Activated naive CD4-positive, alpha-beta T cell treated with anti-CD3 and anti-CD28 coated beads, Interleukin-2, amount 10 ng/mL, durations not matched to agents 7 days and 5 days (primary cell): ENCODE results near the gene C22orf15.
"Not testable (repeated sequence)": the region's sequence is repeated elsewhere in the genome, so short reads cannot be mapped to it uniquely, and the experiment has no call there.

Experiments
- CTCF ChIA-PET: fragments of 350-600 bp; sonication (Branson Sonifier 250); formaldehyde crosslinking; loops from one replicate; lab custom pipeline; 2021; ENCODE audit warnings: antibody characterized with exemption; lab: Charles Lee
- DNase-seq: peaks from one replicate; pipeline ENCODE4 v3.0.0-alpha.2; 2020
- H3K27ac Mint-ChIP-seq: one replicate; pipeline ENCODE4 v1.8.0; 2021; ENCODE audit warnings: mild to moderate bottlenecking, moderate library complexity, mixed read lengths
- H3K27me3 Mint-ChIP-seq: one replicate; pipeline ENCODE4 v1.8.0; 2021; ENCODE audit warnings: mild to moderate bottlenecking, mixed read lengths
- H3K36me3 Mint-ChIP-seq: one replicate; pipeline ENCODE4 v1.8.0; 2021; ENCODE audit warnings: mixed read lengths
- H3K4me1 Mint-ChIP-seq: one replicate; pipeline ENCODE4 v1.8.0; 2021; ENCODE audit warnings: mixed read lengths
- H3K4me3 Mint-ChIP-seq: one replicate; pipeline ENCODE4 v1.8.0; 2021; ENCODE audit warnings: mild to moderate bottlenecking, moderate library complexity, mixed read lengths
- H3K9me3 Mint-ChIP-seq: one replicate; pipeline ENCODE4 v1.8.0; 2021; ENCODE audit warnings: mixed read lengths

The C22orf15 gene

GRCh38 chr22:23762842-23763578 lies at the start of gene C22orf15:
C22orf15 (plus strand) TSS chr22:23762990; CDS start chr22:23763307, 317 bp downstream.
- peak; percentile 60 for DNase-seq
- Mint-ChIP-seq H3K4me3 (peak within 1 kb of the TSS; percentile 66), H3K36me3 (peaks cover 12% of the 10 kb centered on the region), H3K4me1 (peaks cover 47% of the 10 kb centered on the region), H3K9me3 (no peaks in the 10 kb centered on the region), H3K27me3 (peaks cover 10% of the 10 kb centered on the region), H3K27ac (peak within 1 kb of the TSS; percentile 77)
- CTCF ChIA-PET = interaction anchor here (2.5 kb wide), 1 partner anchor 135 kb away, joined by 8 read pairs; no protein-coding TSS in a partner anchor

GRCh38 chr22:23713696-23714595 lies 48.8 kb upstream of the C22orf15 start:
- peaks cover 41% of the 10 kb centered on the region for H3K4me1 Mint-ChIP-seq
- peak overlapping the region; percentile 3 for H3K27ac Mint-ChIP-seq

GRCh38 chr22:23714596-23715578 lies 47.9 kb upstream of the C22orf15 start:
- H3K27me3 Mint-ChIP-seq = peaks cover 3% of the 10 kb centered on the region
- no peak for DNase-seq
- H3K9me3 Mint-ChIP-seq = no peaks in the 10 kb centered on the region
- peaks cover 32% of the 10 kb centered on the region for H3K4me1 Mint-ChIP-seq
- H3K4me3 Mint-ChIP-seq = peak overlapping the region; percentile 75
- H3K36me3 Mint-ChIP-seq = peaks cover 36% of the 10 kb centered on the region
- CTCF ChIA-PET = interaction anchor here (2.1 kb wide), 1 partner anchor 87 kb away, joined by 7 read pairs; no protein-coding TSS in a partner anchor
- H3K27ac Mint-ChIP-seq = peak overlapping the region; percentile 3

More at GRCh38 chr22:23713696-23714595, 48.8 kb upstream of the C22orf15 start:
- no peak for DNase-seq
- Mint-ChIP-seq H3K27me3 (peaks cover 3% of the 10 kb centered on the region), H3K4me3 (no peak overlapping the region), H3K9me3 (no peaks in the 10 kb centered on the region), H3K36me3 (peaks cover 45% of the 10 kb centered on the region)
- CTCF ChIA-PET = interaction anchor here (1.0 to 2.1 kb wide), 3 partner anchors 17 to 86 kb away, joined by 3 to 7 read pairs (median 4); no protein-coding TSS in a partner anchor

- CTCF ChIA-PET = no interaction called here
- peak overlapping the region; percentile 75 for H3K4me3 Mint-ChIP-seq
- DNase-seq = no peak
- H3K36me3 Mint-ChIP-seq = peaks cover 27% of the 10 kb centered on the region
- H3K27ac Mint-ChIP-seq = peak overlapping the region; percentile 86
- peaks cover 3% of the 10 kb centered on the region for H3K27me3 Mint-ChIP-seq
- peaks cover 27% of the 10 kb centered on the region for H3K4me1 Mint-ChIP-seq
- H3K9me3 Mint-ChIP-seq = no peaks in the 10 kb centered on the region
These were observed 46.9 kb upstream of the C22orf15 start for GRCh38 chr22:23715806-23716375.

- Mint-ChIP-seq H3K27ac (peak overlapping the region; percentile 86), H3K4me3 (peak overlapping the region; percentile 75), H3K36me3 (peaks cover 20% of the 10 kb centered on the region), H3K4me1 (peaks cover 23% of the 10 kb centered on the region), H3K27me3 (peaks cover 6% of the 10 kb centered on the region), H3K9me3 (no peaks in the 10 kb centered on the region)
- CTCF ChIA-PET = interaction anchor here (0.7 to 1.0 kb wide), 2 partner anchors 11 to 49 kb away, joined by 3 read pairs; no protein-coding TSS in a partner anchor
- DNase-seq = peak; percentile 90
These were observed 45.7 kb upstream of the C22orf15 start for GRCh38 chr22:23716811-23717801.

- H3K36me3 Mint-ChIP-seq = peaks cover 15% of the 10 kb centered on the region
- peak overlapping the region; percentile 32 for H3K4me3 Mint-ChIP-seq
- CTCF ChIA-PET = interaction anchor here (0.7 kb wide), 1 partner anchor 18 kb away, joined by 3 read pairs; no protein-coding TSS in a partner anchor
- H3K27me3 Mint-ChIP-seq = peaks cover 11% of the 10 kb centered on the region
- no peaks in the 10 kb centered on the region for H3K9me3 Mint-ChIP-seq
- peak overlapping the region; percentile 46 for H3K27ac Mint-ChIP-seq
- DNase-seq = no peak
- H3K4me1 Mint-ChIP-seq = peaks cover 23% of the 10 kb centered on the region
These were observed 44.2 kb upstream of the C22orf15 start for GRCh38 chr22:23718371-23719165.

GRCh38 chr22:23720855-23721254 lies 41.9 kb upstream of the C22orf15 start:
- DNase-seq = no peak
- Mint-ChIP-seq H3K4me3 (no peak overlapping the region), H3K36me3 (peaks cover 2% of the 10 kb centered on the region), H3K4me1 (peaks cover 13% of the 10 kb centered on the region), H3K9me3 (no peaks in the 10 kb centered on the region), H3K27me3 (peaks cover 22% of the 10 kb centered on the region), H3K27ac (no peak overlapping the region)
- CTCF ChIA-PET = interaction anchor here (0.9 kb wide), 1 partner anchor 48 kb away, joined by 3 read pairs; no protein-coding TSS in a partner anchor

GRCh38 chr22:23722160-23722559 lies 40.6 kb upstream of the C22orf15 start:
- Mint-ChIP-seq H3K4me1 (peaks cover 7% of the 10 kb centered on the region), H3K4me3 (no peak overlapping the region), H3K27me3 (peaks cover 21% of the 10 kb centered on the region), H3K9me3 (no peaks in the 10 kb centered on the region), H3K36me3 (no peaks in the 10 kb centered on the region), H3K27ac (no peak overlapping the region)
- CTCF ChIA-PET = interaction anchor here (0.6 to 1.3 kb wide), 3 partner anchors 10 to 27 kb away, joined by 3 read pairs; no protein-coding TSS in a partner anchor
- DNase-seq = no peak

GRCh38 chr22:23722724-23723123 lies 40.1 kb upstream of the C22orf15 start:
- Mint-ChIP-seq H3K36me3 (no peaks in the 10 kb centered on the region), H3K9me3 (no peaks in the 10 kb centered on the region), H3K4me3 (no peak overlapping the region), H3K4me1 (peaks cover 3% of the 10 kb centered on the region), H3K27ac (no peak overlapping the region), H3K27me3 (peaks cover 22% of the 10 kb centered on the region)
- DNase-seq = no peak
- CTCF ChIA-PET = interaction anchor here (0.6 to 1.3 kb wide), 2 partner anchors 10 to 16 kb away, joined by 3 read pairs; no protein-coding TSS in a partner anchor

- not testable (repeated sequence) for H3K4me3 Mint-ChIP-seq, H3K27ac Mint-ChIP-seq, DNase-seq, H3K36me3 Mint-ChIP-seq, H3K4me1 Mint-ChIP-seq, H3K9me3 Mint-ChIP-seq
- peaks cover 33% of the 10 kb centered on the region for H3K27me3 Mint-ChIP-seq
- CTCF ChIA-PET = interaction anchor here (0.6 kb wide), 1 partner anchor 10 kb away, joined by 3 read pairs; no protein-coding TSS in a partner anchor
These were observed 34.7 kb upstream of the C22orf15 start for GRCh38 chr22:23728108-23728507.

GRCh38 chr22:23737696-23738095 lies 25.1 kb upstream of the C22orf15 start:
- Mint-ChIP-seq H3K36me3 (peaks cover 2% of the 10 kb centered on the region), H3K27ac (no peak overlapping the region), H3K4me3 (no peak overlapping the region), H3K9me3 (no peaks in the 10 kb centered on the region), H3K4me1 (no peaks in the 10 kb centered on the region), H3K27me3 (peaks cover 13% of the 10 kb centered on the region)
- CTCF ChIA-PET = no interaction called here
- no peak for DNase-seq
